Uterus (tissue), 4 donors: ENCODE results near the gene TTLL6. TPM values are rescaled to one million over a fixed set of nuclear protein-coding genes. Genes with fewer than 3 reads are reported as not detected.

ENCODE experiments used
- DNase-seq, 2 donors: peaks; one replicate each; pipeline ENCODE4 v3.0.0-alpha.2; 2019 to 2020
- H3K27ac ChIP-seq, 2 donors: fragments of 200-600 bp; sonication (generic); 1 replicate in 1 of 2; 2 replicates in 1 of 2; pipeline ENCODE4 v1.5.1; 2016 to 2018
- H3K27me3 ChIP-seq, 2 donors: fragments of 200-600 bp; sonication (generic); one replicate each; pipeline ENCODE4 v1.5.1; 2018 to 2019; ENCODE audit warnings: control low read depth in 1 of 2
- H3K36me3 ChIP-seq, 2 donors: fragments of 200-600 bp; sonication (generic); one replicate each; pipeline ENCODE4 v1.5.1; 2019; ENCODE audit warnings: control low read depth in 1 of 2
- H3K4me1 ChIP-seq, 2 donors: fragments of 200-600 bp; sonication (generic); one replicate each; pipeline ENCODE4 v1.5.1; 2018 to 2019; ENCODE audit warnings: control low read depth in 1 of 2
- H3K4me3 ChIP-seq, 2 donors: fragments of 200-600 bp; sonication (generic); 1 replicate in 1 of 2; 2 replicates in 1 of 2; pipeline ENCODE4 v1.5.1; 2018 to 2019; ENCODE audit warnings: mild to moderate bottlenecking in 1 of 2
- H3K9me3 ChIP-seq, 2 donors: fragments of 200-600 bp; sonication (generic); one replicate each; pipeline ENCODE4 v1.5.1; 2019; ENCODE audit warnings: control low read depth in 1 of 2
- POLR2A ChIP-seq, 2 donors: fragments of 450-650 bp; IDR thresholded peaks; one replicate each; pipeline ENCODE4 v1.6.1; 2016; ENCODE audit warnings: antibody characterized with exemption in 2 of 2, mild to moderate bottlenecking in 1 of 2, moderate library complexity in 1 of 2
- intact Hi-C: fragments of 100-400 bp; cut with DNase I; formaldehyde crosslinking; loops from one replicate; pipeline ENCODE4 v1.15.1; 2023; ENCODE audit warnings: low total_unique reads
- total RNA-seq, 4 donors: library from RNA; depleted of rRNA in 3 of 4; stranded (reverse); fragments of >200 nt in 3 of 4; gene quantifications; one replicate each; pipeline versions ENCODE4 v1.1.0 to v1.2.4, GENCODE V29; 2014 to 2023
- TF ChIP-seq, protein P1 (sequence below), 4 experiments: fragments of 200-600 bp in 2 of 4; fragments of 450-650 bp in 2 of 4; sonication (generic) in 2 of 4; IDR thresholded peaks; one replicate each; pipeline ENCODE4 v1.5.1; 2016 to 2019; ENCODE audit warnings: antibody characterized with exemption in 4 of 4, mild to moderate bottlenecking in 2 of 4, moderate library complexity in 1 of 4
- donor health status: DM: yes; HTN: yes; CAD: no.

The TTLL6 gene
- total RNA-seq, 4 donors from 2014 or later = 0.41 to 0.91 TPM; not detected in 2

DNA sequence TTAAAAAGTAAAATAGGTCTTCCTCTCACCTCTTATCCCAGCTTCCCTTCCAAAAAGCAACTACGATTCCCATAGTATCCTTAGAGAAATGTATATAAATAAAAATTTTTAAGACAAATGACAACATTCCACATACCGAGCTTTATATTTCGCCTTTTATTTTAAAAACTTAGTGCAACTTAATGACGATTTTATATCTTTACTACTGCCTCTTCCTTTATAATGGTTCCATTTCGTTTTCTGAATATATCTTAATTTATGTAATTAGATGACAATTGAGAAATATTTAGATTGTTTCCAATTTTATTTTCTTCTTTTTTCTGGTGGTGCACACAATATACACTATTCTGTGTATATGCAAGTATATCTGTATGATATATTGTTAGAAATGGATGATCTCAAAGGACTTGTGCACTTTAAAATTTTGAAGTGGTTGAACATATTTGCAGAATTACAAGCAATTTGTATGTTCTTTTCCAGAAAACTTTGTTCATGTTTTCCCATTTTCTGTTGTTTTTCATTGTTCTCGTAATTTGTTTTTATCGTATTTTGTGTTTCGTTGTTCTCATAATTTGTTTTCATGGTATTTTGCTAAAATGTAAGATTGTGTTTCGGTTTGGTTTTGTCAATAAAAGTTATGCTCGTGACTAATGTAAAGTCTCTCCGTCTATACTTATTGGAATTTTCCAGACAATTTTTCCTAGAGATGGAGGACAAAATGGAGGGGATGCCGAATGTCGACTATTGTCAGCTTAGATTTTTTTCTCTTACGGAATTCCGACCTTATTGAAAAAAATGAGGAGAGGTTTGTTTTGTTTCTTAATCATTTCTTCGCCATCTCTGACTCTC is 68.1 kb downstream of the TTLL6 start:
- Histone ChIP-seq H3K4me1 (no peaks in the 10 kb centered on the region), H3K27ac (no peak overlapping the region), H3K27me3 (peaks cover 40 to 97% of the 10 kb centered on the region in 2 donors), H3K4me3 (no peak overlapping the region), H3K9me3 (no peaks in the 10 kb centered on the region), H3K36me3 (no peaks in the 10 kb centered on the region)
- intact Hi-C loops = no loop called here
- DNase-seq = no peak
- no peak for TF ChIP-seq POLR2A (IDR thresholded peaks at IDR 0.05)
- TF ChIP-seq, protein P1, sequence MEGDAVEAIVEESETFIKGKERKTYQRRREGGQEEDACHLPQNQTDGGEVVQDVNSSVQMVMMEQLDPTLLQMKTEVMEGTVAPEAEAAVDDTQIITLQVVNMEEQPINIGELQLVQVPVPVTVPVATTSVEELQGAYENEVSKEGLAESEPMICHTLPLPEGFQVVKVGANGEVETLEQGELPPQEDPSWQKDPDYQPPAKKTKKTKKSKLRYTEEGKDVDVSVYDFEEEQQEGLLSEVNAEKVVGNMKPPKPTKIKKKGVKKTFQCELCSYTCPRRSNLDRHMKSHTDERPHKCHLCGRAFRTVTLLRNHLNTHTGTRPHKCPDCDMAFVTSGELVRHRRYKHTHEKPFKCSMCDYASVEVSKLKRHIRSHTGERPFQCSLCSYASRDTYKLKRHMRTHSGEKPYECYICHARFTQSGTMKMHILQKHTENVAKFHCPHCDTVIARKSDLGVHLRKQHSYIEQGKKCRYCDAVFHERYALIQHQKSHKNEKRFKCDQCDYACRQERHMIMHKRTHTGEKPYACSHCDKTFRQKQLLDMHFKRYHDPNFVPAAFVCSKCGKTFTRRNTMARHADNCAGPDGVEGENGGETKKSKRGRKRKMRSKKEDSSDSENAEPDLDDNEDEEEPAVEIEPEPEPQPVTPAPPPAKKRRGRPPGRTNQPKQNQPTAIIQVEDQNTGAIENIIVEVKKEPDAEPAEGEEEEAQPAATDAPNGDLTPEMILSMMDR (IDR thresholded peaks at IDR 0.05) = no peak

DNA sequence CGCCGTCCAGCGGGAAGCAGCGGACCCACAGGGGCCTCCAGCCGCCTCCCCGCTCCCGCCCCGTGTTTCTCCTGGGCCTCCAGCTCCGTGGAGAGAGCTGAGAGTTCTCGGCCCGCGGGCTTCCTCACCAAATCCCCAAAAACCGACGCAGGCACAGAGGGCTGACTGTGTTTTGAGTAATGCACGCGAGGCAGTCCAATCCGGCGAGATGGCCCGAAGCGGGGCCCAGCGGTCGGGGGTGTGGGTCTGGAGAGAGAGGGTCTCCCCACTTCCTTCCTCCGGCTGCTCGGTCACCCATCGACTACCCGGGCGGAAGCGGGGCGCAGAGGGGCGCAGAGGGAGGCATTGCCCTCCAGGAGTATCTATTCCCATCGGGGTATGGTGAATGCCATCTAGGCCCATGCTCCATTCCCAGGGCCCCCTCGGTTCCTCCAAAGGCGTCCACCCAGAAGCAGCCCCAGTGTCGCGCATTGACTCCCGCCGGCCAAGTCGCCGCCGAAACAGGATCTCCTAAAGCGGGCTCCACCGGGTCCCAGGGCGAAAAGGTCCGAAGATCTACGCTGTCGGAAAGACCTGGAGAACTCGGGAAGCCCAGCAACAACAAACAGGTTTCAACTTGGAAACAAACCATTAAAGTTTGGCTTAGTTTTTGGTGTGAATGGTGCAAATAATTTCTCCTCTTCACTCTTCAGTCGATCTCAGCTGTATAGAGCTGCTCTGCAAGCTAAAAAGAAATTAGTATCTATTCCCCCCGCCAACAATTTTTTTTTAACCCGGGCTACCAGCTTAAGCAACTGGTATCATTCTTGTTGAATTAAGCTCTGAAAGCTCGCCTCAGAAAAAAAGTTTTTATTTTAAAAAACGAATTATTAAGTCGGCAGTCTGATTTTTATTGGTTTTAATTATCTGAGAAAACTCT is 69.3 kb downstream of the TTLL6 start:
- Histone ChIP-seq H3K27ac (no peak overlapping the region), H3K4me1 (no peaks in the 10 kb centered on the region), H3K9me3 (no peaks in the 10 kb centered on the region), H3K36me3 (no peaks in the 10 kb centered on the region), H3K27me3 (peaks cover 40 to 84% of the 10 kb centered on the region in 2 donors), H3K4me3 (no peak overlapping the region)
- intact Hi-C loops = no loop called here
- TF ChIP-seq, protein P1 (IDR thresholded peaks at IDR 0.05) = no peak
- no peak for TF ChIP-seq POLR2A (IDR thresholded peaks at IDR 0.05)
- DNase-seq = no peak

DNA sequence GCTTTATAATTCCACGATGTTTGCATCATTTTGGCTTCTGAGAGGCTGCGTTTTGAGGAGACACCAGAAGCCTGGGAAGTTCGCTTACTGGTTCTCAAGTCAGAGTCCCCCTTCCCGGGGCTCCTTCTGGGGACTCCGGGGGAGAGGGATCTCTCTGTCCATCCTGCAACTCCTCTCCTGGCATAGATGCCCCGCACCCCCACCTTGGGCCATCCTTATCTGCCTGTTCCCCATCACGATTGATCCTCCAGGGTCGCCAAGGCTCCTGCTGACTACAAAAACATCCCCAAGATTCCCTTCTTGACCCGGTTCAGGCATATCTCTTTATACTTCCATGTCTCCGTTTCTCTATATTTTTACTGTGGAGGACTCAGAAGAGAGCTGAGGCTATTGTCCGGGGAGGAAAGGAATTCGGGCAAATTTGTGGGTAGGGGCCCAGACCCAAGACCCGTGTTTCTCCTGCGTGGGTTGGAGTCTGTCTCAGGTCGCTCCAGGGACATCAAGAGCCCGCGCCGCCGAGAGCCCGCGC is 70.0 kb downstream of the TTLL6 start:
- Histone ChIP-seq H3K27ac (no peak overlapping the region), H3K4me1 (no peaks in the 10 kb centered on the region), H3K27me3 (peaks cover 46 to 83% of the 10 kb centered on the region in 2 donors), H3K36me3 (no peaks in the 10 kb centered on the region), H3K9me3 (no peaks in the 10 kb centered on the region), H3K4me3 (no peak overlapping the region)
- TF ChIP-seq, protein P1 (IDR thresholded peaks at IDR 0.05) = no peak
- no peak for TF ChIP-seq POLR2A (IDR thresholded peaks at IDR 0.05)
- intact Hi-C loops = no loop called here
- DNase-seq = no peak

DNA sequence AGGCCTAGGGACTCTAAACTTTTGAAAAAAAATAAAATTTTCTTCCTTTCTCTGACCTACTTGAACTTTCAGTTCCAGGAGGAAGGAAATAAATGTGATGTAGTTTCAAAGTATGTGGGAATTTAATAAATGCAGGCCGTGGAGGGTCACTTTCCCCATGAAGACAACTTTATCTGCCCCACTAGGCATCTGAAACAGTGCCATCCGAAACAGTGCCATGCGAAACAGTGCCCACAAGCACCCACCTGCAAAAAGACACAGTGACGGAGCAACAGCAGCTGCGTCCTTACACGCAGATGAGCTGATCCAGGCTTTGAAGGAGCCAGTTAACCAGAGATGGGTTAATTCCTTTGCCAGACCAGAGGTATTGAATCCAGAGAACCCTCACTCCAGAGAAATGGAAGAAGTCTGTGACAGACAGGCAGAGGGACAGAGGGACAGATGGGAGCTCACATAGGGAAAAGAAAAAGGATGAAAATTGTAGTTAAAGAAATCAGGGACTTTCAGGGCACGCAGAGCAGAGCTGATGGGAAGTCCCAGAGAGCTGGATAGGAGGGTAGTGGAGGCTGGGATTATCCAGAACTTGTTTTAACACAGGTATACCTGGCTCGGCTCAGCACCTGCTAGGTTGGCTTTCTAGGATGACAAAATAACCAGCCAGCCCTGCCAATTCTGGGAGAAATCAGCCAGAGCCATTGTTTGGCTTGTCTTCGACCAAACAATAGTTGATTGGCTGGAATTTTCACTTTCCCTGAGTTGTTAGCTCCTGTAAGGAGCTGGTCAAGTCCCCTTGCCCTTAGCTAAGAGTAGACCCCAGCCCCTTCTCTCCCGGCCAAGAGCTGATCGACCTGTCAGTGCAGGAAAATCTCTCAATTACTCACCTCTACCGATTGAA is 71.4 kb downstream of the TTLL6 start:
- H3K9me3 ChIP-seq = no peaks in the 10 kb centered on the region
- H3K27ac ChIP-seq = no peak overlapping the region
- H3K36me3 ChIP-seq = no peaks in the 10 kb centered on the region
- H3K27me3 ChIP-seq = peaks cover 50 to 84% of the 10 kb centered on the region in 2 donors
- H3K4me1 ChIP-seq = no peaks in the 10 kb centered on the region
- DNase-seq = no peak
- intact Hi-C loops = no loop called here
- no peak overlapping the region for H3K4me3 ChIP-seq
- TF ChIP-seq POLR2A (IDR thresholded peaks at IDR 0.05) = no peak
- TF ChIP-seq, protein P1 (IDR thresholded peaks at IDR 0.05) = no peak
